K562 (cell line): ENCODE measurements around the gene FBXO11. TPM values are rescaled to one million over a fixed set of nuclear protein-coding genes. Genes with fewer than 3 reads are reported as not detected.

Experiments used
- ATAC-seq: fragments of 200-7000 bp; cut with Tn5 transposase; 3 replicates; pipeline ENCODE4 v1.9.1; 2020; ENCODE audit warnings: moderate library complexity
- BruUV-seq: library from RNA; stranded (reverse); fragments of 400-500 nt; replicated peaks from 2 replicates; lab custom pipeline; 2021; lab: Mats Ljungman, UMichigan
- CTCF ChIA-PET: fragments of 300-600 bp; formaldehyde crosslinking; extraction: SDS; loops from one replicate; lab custom pipeline; 2021; ENCODE audit warnings: low intra/inter-chr PET ratio; lab: Yijun Ruan, JAX
- POLR2A ChIA-PET: fragments of 300-600, 350-650 bp; sonication (Branson Sonifier 250); formaldehyde crosslinking; extraction: SDS; loops from one replicate; lab custom pipeline; 2021; ENCODE audit warnings: antibody characterized with exemption, inconsistent platforms; lab: Yijun Ruan, JAX
- DNase-seq, 4 experiments: peaks; one replicate each; pipeline versions ENCODE4 v3.0.0 to v3.0.0-alpha.2; 2011 to 2018; ENCODE audit warnings: low spot score in 3 of 4, mixed read lengths in 3 of 4; ENCODE audit errors: extremely low read depth in 1 of 4
- FAIRE-seq: peaks from 2 replicates; lab custom pipeline; 2011; peaks lifted over from hg19 to GRCh38; lab: Jason Lieb, UNC
- H2AFZ ChIP-seq: 2 replicates; pipeline ENCODE4 v1.6.0; 2011; ENCODE audit warnings: low read depth, low read length, control low read depth, inconsistent platforms
- H3K27ac ChIP-seq: fragments of 200-600 bp; 3 replicates; pipeline ENCODE4 v1.8.0; 2011; ENCODE audit warnings: low read depth, mild to moderate bottlenecking, control low read depth, inconsistent platforms, low read length, moderate library complexity, mixed read lengths; ENCODE audit errors: extremely low read depth
- H3K27me3 ChIP-seq, 2 experiments: fragments of 300-600 bp in 1 of 2; 2 replicates in 1 of 2; 3 replicates in 1 of 2; pipeline versions ENCODE4 v1.6.0 to v1.8.0; 2011; ENCODE audit warnings: inconsistent platforms in 2 of 2, low read length in 2 of 2, mild to moderate bottlenecking in 1 of 2, mixed read lengths in 1 of 2, moderate library complexity in 1 of 2; ENCODE audit not compliant: control insufficient read depth in 2 of 2, insufficient read depth in 2 of 2
- H3K36me3 ChIP-seq: fragments of 300-600 bp; 3 replicates; pipeline ENCODE4 v1.8.0; 2011; ENCODE audit warnings: mild to moderate bottlenecking, low read length, inconsistent platforms; ENCODE audit not compliant: control insufficient read depth, insufficient read depth
- H3K4me1 ChIP-seq, 2 experiments: fragments of 200-600 bp in 1 of 2; replicated peaks in 1 of 2; 2 replicates in 1 of 2; 3 replicates in 1 of 2; pipeline versions ENCODE4 v1.5.1 to v1.8.0; 2011; ENCODE audit warnings: inconsistent platforms in 2 of 2, low read length in 2 of 2, mild to moderate bottlenecking in 1 of 2, mixed read lengths in 1 of 2, moderate library complexity in 1 of 2; ENCODE audit not compliant: control insufficient read depth in 2 of 2, insufficient read depth in 2 of 2
- H3K4me2 ChIP-seq: 2 replicates; pipeline ENCODE4 v1.6.1; 2011; ENCODE audit warnings: low read length, control low read depth, inconsistent platforms, mixed read lengths; ENCODE audit not compliant: insufficient read depth
- H3K4me3 ChIP-seq: fragments of 200-600 bp; sonication (generic), shearing (Covaris generic); 2 replicates; pipeline ENCODE4 v1.5.1; 2016; ENCODE audit warnings: control low read depth, inconsistent platforms
- H3K79me2 ChIP-seq: fragments of 200-600 bp; 3 replicates; pipeline ENCODE4 v1.8.0; 2011; ENCODE audit warnings: low read length, inconsistent platforms; ENCODE audit not compliant: control insufficient read depth, insufficient read depth
- H3K9ac ChIP-seq, 2 experiments: 2 replicates each; pipeline versions ENCODE4 v1.6.0 to v1.6.1; 2011; ENCODE audit warnings: low read depth in 2 of 2, low read length in 2 of 2, control low read depth in 1 of 2, inconsistent platforms in 1 of 2, mild to moderate bottlenecking in 1 of 2, mixed read lengths in 1 of 2; ENCODE audit not compliant: insufficient read depth in 1 of 2
- H3K9me1 ChIP-seq: one replicate; pipeline ENCODE4 v1.6.0; 2011; ENCODE audit warnings: inconsistent platforms, mild to moderate bottlenecking, low read length, moderate library complexity; ENCODE audit not compliant: control insufficient read depth, insufficient read depth
- H3K9me3 ChIP-seq: replicated peaks from 2 replicates; pipeline ENCODE4 v1.5.1; 2011; ENCODE audit warnings: low read depth, low read length, inconsistent platforms; ENCODE audit not compliant: control insufficient read depth, insufficient read depth
- H4K20me1 ChIP-seq: replicated peaks from 2 replicates; pipeline ENCODE4 v1.6.1; 2011; ENCODE audit warnings: low read length, inconsistent platforms, mixed read lengths; ENCODE audit not compliant: control insufficient read depth, insufficient read depth
- C11orf30 ChIP-seq: fragments of 450-650 bp; IDR thresholded peaks from 2 replicates; pipeline ENCODE4 v1.6.1; 2016; ENCODE audit warnings: low read depth, mild to moderate bottlenecking
- CBFB ChIP-seq: sonication (generic); formaldehyde crosslinking; IDR thresholded peaks from 2 replicates; pipeline ENCODE4 v1.4.0; 2020; ENCODE audit warnings: mild to moderate bottlenecking, missing genetic modification reagents
- CBX3 ChIP-seq, 2 experiments: IDR thresholded peaks; 1 replicate in 1 of 2; 2 replicates in 1 of 2; pipeline ENCODE4 v1.6.1; 2012; ENCODE audit warnings: inconsistent platforms in 2 of 2, low read length in 2 of 2, borderline replicate concordance in 1 of 2, control low read depth in 1 of 2
- FOXK1 ChIP-seq: sonication (generic); formaldehyde crosslinking; IDR thresholded peaks from 2 replicates; pipeline ENCODE4 v1.8.0; 2022; ENCODE audit warnings: missing genetic modification reagents, mild to moderate bottlenecking, borderline replicate concordance
- HNRNPK ChIP-seq: fragments of 200-400 bp; formaldehyde crosslinking; IDR thresholded peaks from one replicate; pipeline ENCODE4 v1.6.1; 2018; ENCODE audit warnings: mild to moderate bottlenecking, low read depth, low read length; ENCODE audit not compliant: poor library complexity, severe bottlenecking
- ZBTB17 ChIP-seq: fragments of 450-650 bp; formaldehyde crosslinking; IDR thresholded peaks from 2 replicates; pipeline ENCODE4 v1.4.0; 2020; ENCODE audit warnings: mild to moderate bottlenecking
- ZKSCAN1 ChIP-seq: fragments of 150-350 bp; IDR thresholded peaks from 2 replicates; pipeline ENCODE4 v1.6.1; 2016; ENCODE audit warnings: low read depth, low read length
- ZNF316 ChIP-seq: fragments of 450-650 bp; IDR thresholded peaks from 2 replicates; pipeline ENCODE4 v1.6.1; 2016
- WGBS: fragments of 100-300 bp; shearing (Covaris generic); methylation state at CpG from one replicate; pipeline ENCODE4 v1.1.6; 2016; ENCODE audit warnings: low coverage, mixed read lengths; ENCODE audit not compliant: insufficient coverage; ENCODE audit errors: missing lambda C conversion rate; 5-methylcytosine and 5-hydroxymethylcytosine counted together
- in situ Hi-C: fragments of 300-500 bp; cut with MboI; formaldehyde crosslinking; loops from 4 replicates; pipeline ENCODE4 v1.15.0; 2018; ENCODE audit warnings: inconsistent platforms, mixed read lengths
- intact Hi-C: fragments of 100-400 bp; cut with micrococcal nuclease; formaldehyde crosslinking; loops from 2 replicates; pipeline ENCODE4 v1.14.2; 2022
- polyA plus RNA-seq, 8 experiments: library from polyadenylated mRNA; depleted of rRNA in 4 of 8; stranded (reverse) in 5 of 8; unstranded in 3 of 8; fragments of >200 nt; fragmentation: Nextera tagmentation in 2 of 8; fragmentation: Illumina TruSeq in 1 of 8; extraction: Ambion mirVana in 2 of 8; extraction: Trizol in 1 of 8; gene quantifications; 2 replicates each; pipeline versions ENCODE4 v1.2.1 to v1.2.3, GENCODE V29; 2011 to 2014; ENCODE audit warnings: inconsistent platforms in 1 of 8, missing spikeins in 1 of 8
- total RNA-seq, 7 experiments: library from RNA; depleted of rRNA in 6 of 7; stranded (reverse); fragments of >200 nt in 6 of 7; fragmentation: Illumina TruSeq in 2 of 7; extraction: Trizol in 2 of 7; gene quantifications; 2 replicates each; pipeline versions ENCODE4 v1.2.1 to v1.2.3, GENCODE V29; 2011 to 2021; ENCODE audit warnings: low replicate concordance in 1 of 7
- TF ChIP-seq, protein P1 (sequence below): sonication (generic); formaldehyde crosslinking; IDR thresholded peaks from 2 replicates; pipeline ENCODE4 v1.8.0; 2022; ENCODE audit warnings: mild to moderate bottlenecking, missing genetic modification reagents
- TF ChIP-seq, protein P2 (sequence below): fragments of 200-800 bp; sonication (Bioruptor generic); IDR thresholded peaks from 2 replicates; pipeline ENCODE4 v1.6.1; 2017; ENCODE audit warnings: missing genetic modification characterization, missing compliant biosample characterization
- TF ChIP-seq, protein P3 (sequence below): sonication (generic); formaldehyde crosslinking; IDR thresholded peaks from 2 replicates; pipeline ENCODE4 v1.4.0; 2020; ENCODE audit warnings: mild to moderate bottlenecking, missing genetic modification reagents

FBXO11 gene
- total and polyA plus RNA-seq, 9 of the 15 experiments (the other 6 are each of a cell fraction or from before 2014, with no cell fraction given), result 8.8 to 44.5 (median 24.1) TPM

DNA sequence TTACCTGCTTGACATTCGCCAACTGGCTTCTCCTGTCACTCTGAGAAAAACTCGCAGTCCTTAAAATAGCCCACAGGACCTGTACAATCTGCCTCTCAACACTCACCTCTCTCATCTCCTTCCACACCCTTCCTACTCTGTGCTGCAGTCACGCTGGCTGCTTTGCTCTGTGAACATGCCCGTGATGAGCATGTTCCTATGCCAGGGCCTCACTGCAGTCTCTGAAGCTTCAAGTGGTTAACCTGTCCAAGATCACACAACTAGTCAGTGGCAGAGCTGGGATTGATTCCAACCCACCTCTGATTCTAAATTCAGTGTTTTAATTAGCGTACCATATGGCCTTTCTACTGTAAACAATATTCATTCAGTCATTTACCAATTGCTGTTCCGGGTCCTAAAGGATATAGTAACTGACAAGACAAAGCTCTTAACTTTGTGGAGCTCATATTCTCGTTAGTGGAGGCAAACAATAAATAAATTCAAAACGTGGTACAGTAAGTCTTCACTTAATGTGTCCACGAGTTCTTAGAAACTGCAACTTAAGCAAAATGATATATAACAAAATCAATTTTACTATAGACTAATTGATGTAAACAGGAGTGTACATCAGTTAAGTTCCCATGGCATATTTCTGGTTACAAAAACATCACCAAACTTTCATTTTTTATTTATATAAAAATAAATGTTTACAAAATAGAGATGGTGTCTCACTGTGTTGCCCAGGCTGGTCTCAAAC lies 38.9 kb upstream of the FBXO11 start:
- Histone ChIP-seq H2AFZ (no peak overlapping the region), H3K9me3 (no peaks in the 10 kb centered on the region; the same call in 1 of the 2 replicates), H3K36me3 (no peaks in the 10 kb centered on the region), H3K27ac (no peak overlapping the region), H3K4me2 (no peak overlapping the region), H3K9ac (no peak overlapping the region), H3K79me2 (no peaks in the 10 kb centered on the region), H3K4me3 (no peak overlapping the region), H4K20me1 (no peaks in the 10 kb centered on the region), H3K4me1 (no peaks in the 10 kb centered on the region), H3K27me3 (peaks cover 7 to 13% of the 10 kb centered on the region in 2 experiments; a peak in 3 of 5 replicates), H3K9me1 (no peaks in the 10 kb centered on the region)
- in situ Hi-C loops, result no loop called here
- TF ChIP-seq, protein P1, sequence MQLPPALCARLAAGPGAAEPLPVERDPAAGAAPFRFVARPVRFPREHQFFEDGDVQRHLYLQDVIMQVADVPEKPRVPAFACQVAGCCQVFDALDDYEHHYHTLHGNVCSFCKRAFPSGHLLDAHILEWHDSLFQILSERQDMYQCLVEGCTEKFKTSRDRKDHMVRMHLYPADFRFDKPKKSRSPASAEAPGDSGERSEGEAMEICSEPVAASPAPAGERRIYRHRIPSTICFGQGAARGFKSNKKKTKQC, result no peak
- TF ChIP-seq ZKSCAN1 (no peak), ZBTB17 (no peak), ZNF316 (peak; percentile 66), CBX3 (IDR thresholded peaks at IDR 0.05; ENCODE audit: borderline replicate concordance in 1 of 2, low read length in 2 of 2) (no peak), CBFB (CRISPR knock-in tag) (no peak), HNRNPK (no peak), C11orf30 (peak; percentile 22; the same call in 1 of the 2 replicates), FOXK1 (CRISPR knock-in tag) (no peak)
- TF ChIP-seq, protein P2, sequence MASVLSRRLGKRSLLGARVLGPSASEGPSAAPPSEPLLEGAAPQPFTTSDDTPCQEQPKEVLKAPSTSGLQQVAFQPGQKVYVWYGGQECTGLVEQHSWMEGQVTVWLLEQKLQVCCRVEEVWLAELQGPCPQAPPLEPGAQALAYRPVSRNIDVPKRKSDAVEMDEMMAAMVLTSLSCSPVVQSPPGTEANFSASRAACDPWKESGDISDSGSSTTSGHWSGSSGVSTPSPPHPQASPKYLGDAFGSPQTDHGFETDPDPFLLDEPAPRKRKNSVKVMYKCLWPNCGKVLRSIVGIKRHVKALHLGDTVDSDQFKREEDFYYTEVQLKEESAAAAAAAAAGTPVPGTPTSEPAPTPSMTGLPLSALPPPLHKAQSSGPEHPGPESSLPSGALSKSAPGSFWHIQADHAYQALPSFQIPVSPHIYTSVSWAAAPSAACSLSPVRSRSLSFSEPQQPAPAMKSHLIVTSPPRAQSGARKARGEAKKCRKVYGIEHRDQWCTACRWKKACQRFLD (CRISPR knock-in tag), result no peak
- TF ChIP-seq, protein P3, sequence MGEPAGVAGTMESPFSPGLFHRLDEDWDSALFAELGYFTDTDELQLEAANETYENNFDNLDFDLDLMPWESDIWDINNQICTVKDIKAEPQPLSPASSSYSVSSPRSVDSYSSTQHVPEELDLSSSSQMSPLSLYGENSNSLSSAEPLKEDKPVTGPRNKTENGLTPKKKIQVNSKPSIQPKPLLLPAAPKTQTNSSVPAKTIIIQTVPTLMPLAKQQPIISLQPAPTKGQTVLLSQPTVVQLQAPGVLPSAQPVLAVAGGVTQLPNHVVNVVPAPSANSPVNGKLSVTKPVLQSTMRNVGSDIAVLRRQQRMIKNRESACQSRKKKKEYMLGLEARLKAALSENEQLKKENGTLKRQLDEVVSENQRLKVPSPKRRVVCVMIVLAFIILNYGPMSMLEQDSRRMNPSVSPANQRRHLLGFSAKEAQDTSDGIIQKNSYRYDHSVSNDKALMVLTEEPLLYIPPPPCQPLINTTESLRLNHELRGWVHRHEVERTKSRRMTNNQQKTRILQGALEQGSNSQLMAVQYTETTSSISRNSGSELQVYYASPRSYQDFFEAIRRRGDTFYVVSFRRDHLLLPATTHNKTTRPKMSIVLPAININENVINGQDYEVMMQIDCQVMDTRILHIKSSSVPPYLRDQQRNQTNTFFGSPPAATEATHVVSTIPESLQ, result no peak
- intact Hi-C loops, result no loop called here
- ATAC-seq (no peak), DNase-seq (no peak), FAIRE-seq (no peak)
- ChIA-PET CTCF (no interaction called here), POLR2A (no interaction called here)
- WGBS, result 2% methylated on average over 9 of the region's 9 CpGs
- no TSS peak for BruUV-seq
